Right lobe of liver (tissue), 4 donors: ENCODE results near the gene RASL10A.

Experiments used
- CTCF ChIP-seq, 4 donors: fragments of 200-600 bp in 3 of 4; fragments of 450-650 bp in 1 of 4; IDR thresholded peaks; one replicate each; pipeline versions ENCODE4 v1.5.1 to v1.8.0; 2016 to 2022; ENCODE audit warnings: antibody characterized with exemption in 4 of 4, mild to moderate bottlenecking in 2 of 4
- POLR2A ChIP-seq: fragments of 450-650 bp; IDR thresholded peaks from one replicate; pipeline ENCODE4 v1.6.1; 2017; ENCODE audit warnings: antibody characterized with exemption, mild to moderate bottlenecking
- donor health status: DM: no; HTN: no; CAD: no.
- donor health status: DM: no; HTN: no; CAD: no.
- donor health status: DM: no; HTN: yes; CAD: no.

GRCh38 chr22:29351891-29352290, 36.4 kb upstream of the RASL10A start:
- TF ChIP-seq CTCF (IDR thresholded peaks at IDR 0.05) (no peak), POLR2A (no peak)
